ENCODE results near the gene SCGB1D2. TPM values are rescaled to one million over a fixed set of nuclear protein-coding genes. Genes with fewer than 3 reads are reported as not detected.
A peak's percentile ranks its signal among the peaks of the same experiment; 100 is the strongest.
"Not testable (repeated sequence)": the region's sequence is repeated elsewhere in the genome, so short reads cannot be mapped to it uniquely, and the experiment has no call there.

Gene SCGB1D2
- polyA plus RNA-seq (ENCODE audit: insufficient read length in 4 of 4), result 1 to 10 TPM in 3 of 4 donors, under 1 TPM in 1; 0.57 to 2.6 (median 1.5) TPM

- peak in 2 of 4 donors; percentile 18 to 22 for DNase-seq (ENCODE audit: low read depth in 4 of 4, low spot score in 3 of 4)
Observed at GRCh38 chr11:62242021-62242420, at the start of gene SCGB1D2. Gene SCGB1D2 (plus strand): TSS chr11:62242239. CDS start chr11:62242308, 69 bp downstream.

GRCh38 chr11:62193952-62194351, 48.1 kb upstream of the SCGB1D2 start:
- no peak for DNase-seq (ENCODE audit: low read depth in 4 of 4, low spot score in 3 of 4)

DNA sequence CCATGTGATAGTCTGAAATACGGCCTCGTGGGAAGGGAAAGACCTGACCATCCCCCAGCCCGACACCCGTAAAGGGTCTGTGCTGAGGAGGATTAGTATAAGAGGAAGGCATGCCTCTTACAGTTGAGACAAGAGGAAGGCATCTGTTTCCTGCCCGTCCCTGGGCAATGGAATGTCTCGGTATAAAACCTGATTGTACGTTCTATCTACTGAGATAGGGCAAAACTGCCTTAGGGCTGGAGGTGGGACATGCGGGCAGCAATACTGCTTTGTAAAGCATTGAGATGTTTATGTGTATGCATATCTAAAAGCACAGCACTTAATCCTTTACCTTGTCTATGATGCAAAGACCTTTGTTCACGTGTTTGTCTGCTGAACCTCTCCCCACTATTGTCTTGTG, 47.0 kb upstream of the SCGB1D2 start:
- not testable (repeated sequence) for DNase-seq (ENCODE audit: low read depth in 4 of 4, low spot score in 3 of 4)

DNA sequence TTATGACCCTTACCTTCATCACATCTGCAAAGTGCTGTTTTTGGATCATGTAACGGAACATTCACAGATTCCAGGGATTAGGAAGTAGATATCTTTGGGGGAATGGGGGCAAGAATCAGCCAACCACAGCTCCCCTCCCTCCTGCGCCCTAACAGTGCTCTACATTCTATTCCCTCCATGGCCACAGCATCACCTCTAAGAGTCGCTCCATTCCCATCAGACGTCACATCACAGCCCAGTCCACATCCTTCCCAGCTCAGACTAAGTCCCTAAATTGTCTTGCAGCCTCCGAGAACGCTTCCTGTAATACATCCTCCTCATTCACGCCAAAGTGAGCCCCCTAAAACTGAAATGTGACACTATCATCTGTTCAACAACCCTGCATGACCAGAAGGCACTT, 46.1 kb upstream of the SCGB1D2 start:
- no peak for DNase-seq (ENCODE audit: low read depth in 4 of 4, low spot score in 3 of 4)

- DNase-seq (ENCODE audit: low read depth in 4 of 4, low spot score in 3 of 4), result not testable (repeated sequence)
Observed at GRCh38 chr11:62197400-62197799, 44.6 kb upstream of the SCGB1D2 start.

DNA sequence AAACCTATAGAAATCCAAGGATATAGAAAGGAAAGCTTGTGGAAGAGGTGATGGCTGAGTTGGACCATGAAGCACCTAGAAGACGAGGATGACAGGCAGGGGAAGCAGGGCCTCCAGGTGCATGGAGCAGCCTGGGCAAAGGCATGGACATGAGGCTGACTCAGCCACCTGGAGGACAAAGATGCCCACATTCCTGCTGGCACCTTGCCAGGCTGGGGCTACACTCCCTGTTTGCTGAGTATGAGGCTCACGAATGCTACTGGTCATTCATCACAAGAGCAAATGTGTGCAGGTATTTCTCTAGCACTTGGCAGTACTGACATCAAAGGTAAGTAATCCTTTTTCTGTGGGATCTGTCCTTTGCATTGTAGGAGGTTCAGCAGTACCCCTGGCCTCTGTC, 40.7 kb upstream of the SCGB1D2 start:
- no peak for DNase-seq (ENCODE audit: low read depth in 4 of 4, low spot score in 3 of 4)

DNA sequence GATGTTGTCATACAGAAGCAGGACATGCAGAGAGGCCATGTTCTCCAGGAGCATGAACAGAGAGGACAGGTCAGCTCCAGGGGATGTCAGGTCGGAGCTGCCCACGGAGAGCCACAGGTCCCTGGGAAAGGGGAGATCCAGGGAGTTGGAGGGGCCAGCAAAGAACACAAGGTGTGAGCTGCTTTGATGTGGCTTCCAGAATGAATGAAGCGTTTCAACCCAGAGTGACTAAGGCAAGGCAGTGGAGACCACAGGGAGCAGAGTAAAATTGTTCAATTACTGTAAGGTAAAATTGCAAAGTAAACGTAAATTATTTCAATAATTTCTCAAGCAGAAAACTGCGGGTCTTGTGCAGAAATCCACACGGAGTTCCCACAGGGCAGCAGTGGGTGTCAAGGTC, 39.1 kb upstream of the SCGB1D2 start:
- DNase-seq (ENCODE audit: low read depth in 4 of 4, low spot score in 3 of 4), result no peak

- no peak for DNase-seq (ENCODE audit: low read depth in 4 of 4, low spot score in 3 of 4)
Observed at GRCh38 chr11:62204430-62204829, 37.6 kb upstream of the SCGB1D2 start.

GRCh38 chr11:62205441-62205840, 36.6 kb upstream of the SCGB1D2 start:
- DNase-seq (ENCODE audit: low read depth in 4 of 4, low spot score in 3 of 4), result no peak

GRCh38 chr11:62206276-62207066, 35.6 kb upstream of the SCGB1D2 start:
- peak in 2 of 4 donors; percentile 11 to 36 for DNase-seq (ENCODE audit: low read depth in 4 of 4, low spot score in 3 of 4)

DNA sequence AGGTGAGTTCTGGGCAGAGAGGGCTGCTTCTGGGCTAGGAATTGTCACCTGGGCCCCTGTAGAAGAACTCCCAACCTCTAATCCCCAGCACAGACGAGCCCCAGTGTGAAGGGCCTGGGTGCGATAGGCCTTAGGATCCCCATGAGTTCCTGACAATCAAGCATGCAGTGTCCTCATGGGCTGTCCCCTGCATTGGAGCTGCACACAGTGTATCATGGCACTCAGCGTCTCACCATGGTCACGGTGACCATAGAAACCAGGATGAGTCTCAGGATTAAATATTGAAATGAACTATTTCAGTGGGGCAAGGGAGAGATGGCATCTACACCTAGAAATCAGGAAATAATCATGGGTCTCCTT, 33.3 kb upstream of the SCGB1D2 start:
- no peak for DNase-seq (ENCODE audit: low read depth in 4 of 4, low spot score in 3 of 4)

DNA sequence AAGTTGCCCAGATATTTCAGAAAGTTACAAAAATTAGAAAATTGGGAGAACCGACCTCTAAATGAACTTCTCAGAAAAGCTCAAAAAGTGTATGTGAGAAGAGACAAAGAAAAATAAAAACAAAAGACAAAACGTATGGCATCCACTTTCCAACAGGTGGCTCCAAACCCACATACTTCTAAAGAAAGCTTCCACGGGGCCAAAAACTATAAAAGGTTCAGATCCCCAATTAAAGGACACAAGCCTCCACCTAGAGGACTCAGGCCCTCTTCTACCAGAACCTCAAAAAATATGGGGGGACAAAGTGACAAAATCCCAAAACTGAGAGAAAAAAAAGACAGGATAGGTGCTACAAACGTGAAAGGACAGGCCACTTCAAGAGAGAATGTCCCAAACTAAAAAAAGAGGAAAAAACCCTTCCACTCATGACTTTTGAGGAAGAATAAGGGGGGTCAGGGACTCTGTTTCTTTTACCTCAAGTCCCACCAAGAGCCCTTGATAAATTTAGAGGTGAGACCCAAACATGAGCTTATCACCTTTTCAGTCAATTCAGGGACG, 24.8 kb upstream of the SCGB1D2 start:
- DNase-seq (ENCODE audit: low read depth in 4 of 4, low spot score in 3 of 4), result no peak

- no peak for DNase-seq (ENCODE audit: low read depth in 4 of 4, low spot score in 3 of 4)
Observed at GRCh38 chr11:62221498-62221897, 20.5 kb upstream of the SCGB1D2 start.

GRCh38 chr11:62223095-62223494, 18.9 kb upstream of the SCGB1D2 start:
- no peak for DNase-seq (ENCODE audit: low read depth in 4 of 4, low spot score in 3 of 4)

GRCh38 chr11:62233730-62234129, 8.3 kb upstream of the SCGB1D2 start:
- DNase-seq (ENCODE audit: low read depth in 4 of 4, low spot score in 3 of 4), result no peak

- no peak for DNase-seq (ENCODE audit: low read depth in 4 of 4, low spot score in 3 of 4)
Observed at GRCh38 chr11:62236187-62236586, 5.9 kb upstream of the SCGB1D2 start.

- no peak for DNase-seq (ENCODE audit: low read depth in 4 of 4, low spot score in 3 of 4)
Observed at GRCh38 chr11:62237499-62237898, 4.5 kb upstream of the SCGB1D2 start.

DNA sequence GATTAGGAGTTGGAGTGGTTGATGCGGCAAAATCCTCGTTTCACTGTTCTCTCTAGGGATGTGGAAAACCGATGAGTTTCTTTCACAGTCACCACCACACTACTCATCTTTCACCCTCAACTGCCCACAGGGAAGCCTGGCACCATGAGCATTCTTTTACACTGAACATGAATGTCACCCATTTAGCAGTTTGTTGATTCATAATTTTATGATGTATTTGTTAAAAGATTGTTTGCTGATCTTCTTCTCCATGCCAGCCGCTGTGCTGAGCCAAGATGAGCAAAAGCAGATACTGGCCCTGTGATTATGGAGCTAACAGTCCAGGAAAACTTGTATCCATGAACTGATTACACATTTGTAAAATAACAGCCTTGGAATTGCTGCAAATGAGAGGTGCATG, 3.9 kb upstream of the SCGB1D2 start:
- no peak for DNase-seq (ENCODE audit: low read depth in 4 of 4, low spot score in 3 of 4)

DNA sequence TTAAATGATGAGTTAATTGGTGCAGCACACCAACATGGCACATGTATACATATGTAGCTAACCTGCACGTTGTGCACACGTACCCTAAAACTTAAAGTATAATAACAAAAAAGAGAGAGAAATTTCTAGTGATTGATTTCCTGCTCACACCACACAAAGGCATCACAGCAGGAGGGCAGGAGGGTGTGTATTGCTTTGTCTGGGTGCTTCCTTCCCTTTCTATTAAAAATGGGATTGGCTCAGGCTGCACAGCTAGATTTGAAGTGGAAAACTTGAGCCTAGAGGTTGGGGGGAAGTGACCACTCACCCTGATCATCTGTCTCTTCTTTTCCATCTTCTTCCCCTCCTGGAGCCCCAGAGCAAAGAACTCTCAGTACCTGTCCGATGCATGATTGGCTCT, 944 bp upstream of the SCGB1D2 start:
- DNase-seq (ENCODE audit: low read depth in 4 of 4, low spot score in 3 of 4), result no peak

- DNase-seq (ENCODE audit: low read depth in 4 of 4, low spot score in 3 of 4), result peak in 3 of 4 donors; percentile 31 to 56 (median 55)
Observed at GRCh38 chr11:62245271-62245753, 3.3 kb downstream of the SCGB1D2 start.

GRCh38 chr11:62251698-62252097, 9.7 kb downstream of the SCGB1D2 start:
- DNase-seq (ENCODE audit: low read depth in 4 of 4, low spot score in 3 of 4), result no peak

- DNase-seq (ENCODE audit: low read depth in 4 of 4, low spot score in 3 of 4), result no peak
Observed at GRCh38 chr11:62253999-62254542, 12.0 kb downstream of the SCGB1D2 start.
